ENCODE measurements around the gene METTL1.

Gene METTL1

DNA sequence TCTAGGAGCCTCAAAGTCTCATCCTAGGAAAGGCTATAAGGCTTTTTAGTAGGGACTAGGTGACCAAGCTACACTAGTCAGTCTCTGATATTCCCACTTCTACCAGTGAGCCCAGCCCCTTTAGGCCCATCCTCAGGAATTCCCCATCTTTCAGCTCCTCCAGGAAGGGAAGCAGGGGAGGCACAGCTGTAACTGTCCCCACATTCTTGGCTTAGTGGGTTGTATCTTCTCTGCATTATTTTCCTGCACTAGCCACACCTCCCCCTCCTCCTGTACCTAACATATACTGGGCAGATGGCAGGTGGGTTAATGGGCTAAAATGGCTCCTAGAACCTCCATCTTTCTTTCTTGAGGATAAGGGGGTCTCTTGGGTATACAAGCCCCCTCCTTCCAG, 4.6 kb downstream of the METTL1 start:
- peak in 2 of 3 donors; percentile 61 to 66 for DNase-seq

DNA sequence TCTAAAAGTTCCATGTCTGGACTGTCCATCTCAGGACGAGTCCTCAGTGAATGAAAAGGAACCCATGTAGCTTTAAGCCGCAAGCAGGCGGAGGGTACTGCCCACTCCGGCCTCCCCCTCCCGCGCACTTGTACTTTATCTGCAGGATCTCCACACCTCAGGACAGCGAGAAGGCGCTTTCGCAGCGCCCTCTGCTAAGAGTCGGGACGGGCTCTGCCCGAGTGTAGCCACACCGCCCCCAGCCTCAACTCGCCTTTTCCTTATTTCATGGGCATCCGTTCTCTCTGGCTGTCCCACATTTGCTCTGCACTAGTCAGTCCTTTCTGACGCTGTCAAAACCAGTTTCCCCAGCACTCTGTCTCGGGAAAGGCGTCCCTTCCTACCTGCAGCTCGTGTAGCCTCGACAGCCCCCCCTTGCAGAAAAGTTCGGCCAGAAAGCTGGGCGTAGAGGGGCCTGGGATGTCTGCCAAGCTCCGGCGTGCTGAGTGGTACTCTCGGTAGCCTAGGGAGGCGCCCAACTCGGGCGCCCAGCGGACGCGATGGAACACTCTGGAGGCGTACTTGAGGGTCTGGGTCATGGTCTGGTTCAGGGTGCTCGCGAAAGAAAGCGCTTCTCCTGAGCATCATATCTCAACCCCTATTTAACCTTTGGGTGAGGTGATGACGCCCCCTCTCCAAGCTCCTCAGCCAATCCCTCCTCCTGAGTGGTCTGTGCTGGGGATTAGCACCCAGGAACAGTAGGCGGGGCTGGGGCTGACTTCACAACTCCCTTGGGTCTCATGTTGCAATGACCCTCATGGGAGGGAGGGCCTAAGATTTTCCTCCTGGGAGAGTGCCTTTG, 5.2 kb downstream of the METTL1 start, which contains the start of gene CYP27B1:
Gene CYP27B1 (minus strand): TSS at position 615 of the 841 bp plus-strand sequence. CDS start 37 bp downstream, at position 578.
- DNase-seq = peak in 1 of 3 donors; percentile 65

DNA sequence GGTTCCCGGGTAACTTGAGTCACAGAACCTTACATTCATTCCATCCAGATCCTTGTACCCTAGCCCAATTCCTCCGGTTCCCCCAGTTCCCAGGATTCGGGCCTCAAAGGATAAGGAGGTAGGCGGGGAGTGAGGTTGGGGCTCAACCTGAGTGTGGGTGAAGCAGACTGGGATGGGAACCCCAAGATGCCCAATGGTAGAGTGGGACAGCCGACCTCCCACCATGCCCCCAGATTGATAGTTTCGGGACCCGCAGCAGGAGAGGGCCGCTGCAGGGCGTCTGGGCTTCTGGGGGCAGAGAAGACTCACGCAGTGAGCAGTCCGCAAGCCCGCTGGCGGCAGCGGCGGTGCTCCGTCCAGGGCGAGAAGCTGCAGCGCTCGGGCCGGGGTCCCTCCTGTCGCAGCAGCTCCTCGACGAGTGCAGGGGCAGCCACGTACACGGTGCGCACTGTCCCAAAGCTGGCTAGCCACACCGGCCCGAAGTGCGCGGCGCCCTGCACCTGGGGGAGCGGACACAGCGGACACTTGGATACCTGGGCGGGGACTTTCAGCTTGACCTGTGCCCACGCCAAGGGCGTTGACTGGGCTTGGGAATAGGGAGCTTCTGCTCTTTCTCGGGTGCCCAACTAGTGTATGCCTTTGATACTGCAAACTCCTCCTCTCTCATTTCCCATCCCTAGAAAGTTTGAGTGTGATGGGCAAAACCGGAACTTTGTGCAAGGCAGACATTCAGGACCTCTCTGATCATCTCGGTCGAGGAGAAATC, 6.0 kb downstream of the METTL1 start:
- DNase-seq = peak in 1 of 3 donors; percentile 43

DNA sequence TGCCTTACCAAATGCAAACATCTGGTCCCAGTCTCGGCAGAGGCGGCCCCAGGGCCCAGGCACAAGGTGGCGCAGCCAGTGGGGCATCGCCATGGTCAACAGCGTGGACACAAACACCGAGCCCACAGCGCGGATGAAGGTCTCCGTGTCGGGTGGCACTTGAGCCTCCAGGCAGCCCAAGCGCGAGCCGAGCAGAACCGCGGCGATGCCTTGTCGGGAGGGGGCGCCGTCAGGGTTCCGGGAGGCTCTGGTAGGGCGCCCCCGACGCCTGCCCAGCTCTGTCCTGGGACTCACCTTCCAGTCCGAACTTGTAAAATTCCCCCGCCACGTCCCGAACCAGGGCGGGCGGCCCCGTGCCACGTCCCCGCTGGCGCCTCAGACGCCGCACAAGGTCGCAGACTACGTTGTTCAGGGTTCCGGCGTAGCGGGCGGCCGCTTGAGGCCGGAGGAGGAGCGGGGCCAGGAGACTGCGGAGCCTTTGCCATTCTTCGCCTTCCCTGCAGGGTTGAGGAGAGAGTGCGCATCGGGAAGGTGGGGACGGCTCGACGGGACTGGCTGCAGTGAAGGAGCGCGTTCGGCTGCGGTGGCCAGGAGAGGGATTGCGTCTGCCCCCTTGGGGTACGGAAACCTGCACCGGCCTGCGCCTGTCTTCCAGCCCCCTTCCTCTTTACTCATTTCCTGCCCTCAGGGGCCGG, 6.8 kb downstream of the METTL1 start:
- peak; percentile 58 to 84 (median 60) for DNase-seq

DNA sequence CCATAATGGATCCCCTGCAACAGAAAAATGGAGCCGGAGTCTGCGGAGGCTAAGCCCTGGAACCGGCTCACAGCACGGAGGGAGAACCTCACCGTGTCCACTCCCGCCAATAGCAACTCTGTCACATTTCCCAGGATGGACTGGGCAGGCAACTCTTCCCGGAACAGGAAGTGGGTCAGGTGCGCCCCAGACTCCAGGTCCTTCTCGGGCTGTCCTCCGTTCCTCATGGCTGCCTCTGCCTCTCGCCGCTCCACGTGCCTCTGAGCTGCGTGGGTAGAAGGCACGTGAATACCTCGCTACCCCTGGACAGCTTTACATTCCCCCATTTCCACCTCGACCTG, 7.3 kb downstream of the METTL1 start:
- no peak for DNase-seq

DNA sequence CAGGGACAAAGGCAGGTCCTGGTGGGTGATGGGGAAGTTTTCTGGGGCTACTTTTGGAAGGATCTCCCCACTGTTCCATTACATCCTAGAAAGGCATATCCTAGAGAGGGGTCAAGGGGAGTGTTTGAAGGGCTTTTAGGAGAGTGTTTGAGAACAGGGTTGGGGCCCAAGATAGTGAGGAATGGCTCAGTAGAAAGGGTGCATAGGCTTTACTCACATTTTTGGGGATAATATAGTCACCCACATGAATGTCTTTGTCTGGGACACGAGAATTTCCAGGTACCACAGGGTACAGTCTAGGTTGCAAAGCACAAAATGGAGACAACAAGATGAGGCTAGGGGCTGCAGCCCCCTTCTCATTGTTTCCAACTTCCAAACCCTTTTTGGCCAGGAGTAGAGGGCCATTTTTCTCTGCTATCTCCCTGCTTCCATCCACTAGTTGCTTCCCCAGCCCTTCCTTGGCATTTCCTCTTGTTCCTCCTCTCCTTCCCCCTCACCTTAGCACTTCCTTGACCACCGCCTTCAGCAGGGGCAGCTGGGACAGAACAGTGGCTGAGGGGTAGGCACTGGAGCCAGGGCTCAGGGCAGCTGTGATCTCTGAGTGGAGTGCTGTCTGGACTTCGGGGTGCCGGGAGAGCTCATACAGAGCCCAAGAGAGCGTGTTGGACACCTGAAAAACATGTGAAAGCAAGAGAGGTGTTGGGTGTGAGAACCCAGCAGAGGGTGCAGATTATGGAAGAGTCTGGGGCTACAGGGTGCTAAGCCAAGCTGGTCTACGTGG, 7.8 kb downstream of the METTL1 start:
- no peak for DNase-seq

DNA sequence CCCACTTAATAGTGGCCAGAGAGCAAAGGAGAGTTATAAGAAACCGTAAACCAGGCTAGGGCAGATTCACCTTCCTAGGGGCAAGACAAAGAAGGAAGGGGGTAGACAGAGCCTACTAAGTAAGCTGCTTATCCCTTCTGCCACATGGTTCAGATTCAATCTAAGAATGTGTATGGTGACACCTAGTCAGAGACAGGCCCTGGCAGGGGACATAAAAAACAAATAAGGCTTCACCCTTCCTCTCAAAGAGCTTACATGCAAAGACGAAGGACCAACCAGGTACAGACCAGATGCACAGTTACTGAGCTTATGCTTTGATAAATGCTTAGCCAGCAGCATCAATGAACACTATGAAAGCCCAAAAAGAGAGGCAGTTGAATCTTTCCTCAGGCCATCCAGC, 9.4 kb downstream of the METTL1 start:
- no peak for DNase-seq

DNA sequence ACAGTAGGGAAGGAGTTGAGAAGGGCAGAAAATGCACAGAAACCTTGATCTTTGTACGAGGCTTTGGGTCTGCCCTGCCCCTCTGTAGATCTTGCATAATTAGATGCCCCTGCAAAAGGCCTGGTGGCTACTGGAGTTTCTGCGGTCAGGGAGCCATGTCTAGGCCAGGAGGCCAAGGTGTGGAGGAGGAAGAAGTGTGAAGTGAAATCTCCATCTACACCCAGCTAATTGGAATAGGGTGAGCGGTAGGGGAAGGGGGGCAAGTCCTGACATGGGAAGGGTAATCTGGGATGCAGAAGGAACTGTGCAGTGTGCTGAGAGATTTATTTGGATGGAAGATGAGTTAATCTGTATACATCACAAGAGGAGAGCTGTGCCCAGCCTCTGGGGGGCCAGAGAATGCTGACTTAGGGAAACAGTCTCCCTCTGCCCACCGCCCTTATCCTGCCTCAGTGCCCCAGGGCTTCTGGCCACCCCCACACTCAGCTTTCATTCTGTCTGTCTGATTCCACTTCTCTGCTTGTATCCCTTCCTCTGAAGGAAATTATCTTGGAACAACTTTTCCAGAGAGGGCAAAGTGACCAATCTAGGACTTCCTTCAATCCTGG, 10.4 kb downstream of the METTL1 start:
- DNase-seq = no peak

DNA sequence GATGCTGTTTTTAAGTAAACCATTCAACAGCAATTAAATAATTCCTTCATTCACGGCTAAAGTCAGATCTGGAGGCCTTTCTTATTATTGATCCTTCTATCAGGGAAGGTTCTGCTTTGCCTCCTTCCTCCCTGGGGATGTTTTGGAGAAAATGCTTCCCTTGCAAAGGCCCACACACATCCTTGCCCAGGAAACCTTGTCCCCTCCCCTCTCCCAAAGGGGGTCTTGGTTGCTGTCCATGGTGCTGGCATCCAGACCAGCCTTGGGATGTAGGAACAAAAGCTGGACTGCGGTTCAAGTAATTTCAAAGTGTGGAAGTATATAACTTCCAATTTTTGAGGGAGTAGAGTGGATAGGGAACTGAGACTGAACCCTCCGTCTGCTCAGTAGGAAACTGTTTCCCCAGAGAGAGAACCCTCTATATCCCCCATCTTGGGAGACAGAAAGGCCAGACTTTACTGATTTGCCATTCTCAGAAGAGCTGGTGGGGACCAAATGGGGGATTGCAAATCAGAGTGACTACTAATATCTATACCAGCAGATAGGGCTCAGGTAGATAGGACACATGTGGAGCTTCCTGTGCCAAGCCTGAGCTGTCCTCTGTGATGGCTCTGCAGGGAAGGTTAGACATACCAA, 11.4 kb downstream of the METTL1 start:
- no peak for DNase-seq

DNA sequence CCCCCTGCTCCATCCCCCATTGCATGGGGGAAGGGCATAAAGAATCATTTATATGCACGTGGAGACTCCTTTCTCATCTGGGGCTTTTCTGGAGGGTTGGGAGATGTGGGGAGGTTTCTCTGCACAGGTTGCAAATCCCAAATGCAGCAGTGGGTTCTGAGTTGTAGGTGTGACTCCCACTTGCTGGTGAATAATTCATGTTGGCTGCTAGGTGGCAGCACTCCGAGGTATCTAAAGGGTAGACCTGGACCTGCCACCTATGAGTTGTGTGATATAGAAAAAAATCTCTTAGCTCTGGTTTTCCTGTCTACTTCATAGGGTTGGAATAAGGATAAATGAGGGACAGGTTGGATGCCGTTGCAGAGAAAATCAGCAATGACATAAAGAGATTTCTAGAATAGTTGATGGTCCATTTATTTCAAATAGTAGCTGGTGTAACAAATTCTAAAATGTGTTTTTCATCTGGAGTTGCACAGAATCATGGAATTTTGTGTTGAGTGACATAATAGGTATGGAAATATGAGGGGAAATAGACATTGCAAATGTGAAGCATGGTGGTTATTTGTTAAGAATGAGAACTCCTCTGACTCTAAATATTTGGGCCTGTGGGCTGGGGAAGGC, 12.4 kb downstream of the METTL1 start:
- DNase-seq = peak in 1 of 3 donors; percentile 20

DNA sequence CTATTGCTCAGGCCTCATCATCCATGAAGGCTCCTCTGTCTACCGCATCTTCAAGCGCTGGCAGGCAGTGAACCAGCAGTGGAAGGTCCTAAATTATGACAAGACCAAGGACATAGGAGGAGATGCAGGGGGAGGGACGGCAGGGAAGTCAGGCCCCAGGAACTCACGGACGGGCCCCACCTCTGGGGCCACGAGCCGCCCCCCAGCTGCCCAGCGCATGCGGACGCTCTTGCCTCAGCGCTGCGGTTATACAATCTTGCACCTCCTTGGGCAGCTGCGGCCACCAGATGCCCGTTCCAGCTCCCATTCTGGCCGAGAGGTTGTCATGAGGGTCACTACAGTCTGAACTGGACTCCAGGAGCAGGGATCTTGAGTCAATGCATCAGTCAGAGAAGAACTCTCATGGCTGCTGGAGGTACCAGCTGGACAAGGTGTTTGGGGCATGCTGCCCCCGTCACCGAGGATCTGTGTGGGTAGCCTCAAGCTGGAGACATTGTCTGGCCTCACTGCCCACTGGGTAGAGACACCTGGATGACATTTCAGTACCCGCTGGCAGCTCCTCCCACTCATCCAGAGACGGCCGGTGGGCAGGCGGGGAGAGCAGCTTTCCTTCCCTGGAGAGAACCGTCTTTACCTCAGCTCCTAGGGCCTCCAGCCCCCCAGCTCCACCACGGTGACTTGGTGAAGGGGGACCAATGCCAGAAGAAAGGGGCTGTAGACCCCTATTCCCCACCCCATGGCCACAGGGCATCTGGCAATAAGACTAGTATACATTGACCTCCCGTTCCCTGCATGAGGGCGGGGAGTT, 13.1 kb downstream of the METTL1 start:
- DNase-seq = no peak

DNA sequence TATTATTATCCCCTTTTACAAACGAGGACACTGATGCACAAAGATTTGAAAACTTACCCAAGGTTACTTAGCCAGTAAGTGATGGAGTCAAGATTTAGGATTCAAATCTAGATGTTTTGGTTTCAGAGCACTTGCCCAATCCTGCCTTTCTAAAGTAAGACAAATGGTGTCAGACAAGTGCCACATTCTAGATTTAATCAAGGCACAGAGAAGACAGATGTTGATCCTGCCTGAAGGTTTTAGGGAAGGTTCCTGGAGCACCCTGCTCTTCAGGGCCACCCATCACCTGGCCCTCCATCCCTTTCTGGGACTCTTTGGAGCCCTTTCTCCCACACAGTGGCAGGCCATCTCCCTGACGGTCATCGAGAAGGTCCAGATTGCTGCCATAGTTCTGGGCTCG, 14.1 kb downstream of the METTL1 start:
- DNase-seq = no peak

DNA sequence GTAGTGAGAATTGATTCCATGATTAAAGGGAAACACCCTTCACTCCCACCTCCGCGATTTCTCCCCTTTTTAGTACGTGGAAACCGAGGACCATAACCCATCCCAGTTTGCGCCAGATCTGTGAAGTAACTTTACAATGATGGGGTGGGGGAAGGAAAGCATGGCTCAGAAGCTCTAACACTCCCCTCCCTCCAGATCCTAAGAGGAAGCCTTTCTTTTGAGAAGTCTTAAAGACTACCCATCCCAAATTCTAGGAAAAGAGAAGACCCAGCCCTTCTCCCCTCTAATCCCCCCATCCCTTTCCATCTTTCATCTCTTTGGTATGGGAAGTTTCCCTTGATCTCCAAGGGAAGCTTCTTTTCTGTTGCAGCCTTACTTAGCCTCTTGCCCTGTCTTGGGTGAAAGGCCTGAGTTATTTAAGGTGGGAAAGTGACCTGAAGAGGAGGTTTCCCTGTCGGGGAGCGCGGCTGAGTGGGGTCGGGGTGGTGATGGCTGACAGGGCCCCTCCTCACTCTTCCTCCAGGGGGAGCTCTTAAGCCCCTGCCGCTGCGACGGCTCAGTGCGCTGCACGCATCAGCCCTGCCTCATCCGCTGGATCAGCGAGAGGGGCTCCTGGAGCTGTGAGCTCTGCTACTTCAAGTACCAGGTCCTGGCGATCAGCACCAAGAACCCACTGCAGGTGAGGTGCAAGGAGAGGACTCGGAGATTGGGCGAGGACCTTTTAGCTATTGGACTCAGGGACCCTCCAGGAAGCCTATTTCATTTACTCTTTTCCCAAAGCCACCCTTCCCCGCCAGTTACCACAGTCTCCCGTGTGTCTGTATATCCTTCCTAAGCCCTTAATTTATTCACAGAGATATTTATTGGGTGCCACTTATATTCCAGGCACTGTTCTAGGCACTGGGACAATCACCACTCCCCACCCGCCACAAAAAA, 15.2 kb downstream of the METTL1 start:
- peak; percentile 73 to 86 (median 80) for DNase-seq

DNA sequence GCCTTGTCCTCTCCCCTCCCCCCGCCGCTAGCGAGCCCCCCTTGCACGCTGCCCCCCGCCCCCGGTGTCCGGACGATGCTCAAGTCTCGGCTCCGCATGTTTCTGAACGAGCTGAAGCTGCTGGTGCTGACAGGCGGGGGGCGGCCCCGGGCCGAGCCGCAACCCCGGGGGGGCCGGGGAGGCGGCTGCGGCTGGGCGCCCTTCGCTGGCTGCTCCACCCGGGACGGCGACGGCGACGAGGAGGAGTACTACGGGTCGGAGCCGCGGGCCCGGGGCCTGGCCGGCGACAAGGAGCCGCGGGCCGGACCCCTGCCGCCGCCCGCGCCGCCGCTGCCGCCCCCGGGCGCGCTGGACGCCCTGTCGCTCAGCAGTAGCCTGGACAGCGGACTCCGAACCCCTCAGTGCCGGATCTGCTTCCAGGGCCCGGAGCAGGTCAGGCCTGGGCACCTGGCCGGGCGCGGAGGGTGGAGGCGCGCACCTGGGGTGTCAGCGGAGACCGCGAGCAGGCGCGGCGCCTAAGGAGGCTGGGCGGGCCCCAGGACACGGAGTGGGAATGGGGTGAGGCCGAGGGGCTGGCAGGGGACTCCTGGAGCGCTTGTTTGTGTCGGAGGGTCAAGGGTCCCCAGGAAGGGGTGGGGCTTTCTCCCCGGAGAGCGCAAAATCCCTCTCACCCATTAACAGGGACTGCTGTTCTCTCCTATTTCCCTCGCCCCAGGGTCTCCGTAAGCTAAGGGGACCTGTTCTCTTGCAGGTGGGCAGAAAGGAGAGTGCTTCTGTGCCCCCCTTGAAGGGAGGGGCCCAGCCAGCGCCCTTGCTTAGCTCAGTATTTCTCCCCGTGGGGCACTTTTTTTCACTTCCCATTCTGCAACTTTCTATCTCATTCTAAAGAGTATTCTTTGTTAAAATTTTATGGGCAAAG, 16.2 kb downstream of the METTL1 start:
- DNase-seq = peak in 1 of 3 donors; percentile 53

DNA sequence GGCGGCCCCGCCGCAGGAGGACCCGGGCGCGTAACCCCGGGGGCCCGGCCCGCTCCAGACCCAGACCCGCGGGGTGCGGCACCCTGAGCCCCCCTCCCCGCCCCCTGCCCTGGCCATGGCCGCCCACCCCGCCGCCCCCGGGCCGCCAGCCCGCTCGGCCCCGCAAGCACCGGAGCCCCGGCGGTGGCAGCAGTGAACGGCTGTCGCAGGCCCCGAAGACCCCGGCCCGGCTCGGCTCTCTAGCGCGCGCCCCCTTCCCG, 16.8 kb downstream of the METTL1 start:
- DNase-seq = no peak

DNA sequence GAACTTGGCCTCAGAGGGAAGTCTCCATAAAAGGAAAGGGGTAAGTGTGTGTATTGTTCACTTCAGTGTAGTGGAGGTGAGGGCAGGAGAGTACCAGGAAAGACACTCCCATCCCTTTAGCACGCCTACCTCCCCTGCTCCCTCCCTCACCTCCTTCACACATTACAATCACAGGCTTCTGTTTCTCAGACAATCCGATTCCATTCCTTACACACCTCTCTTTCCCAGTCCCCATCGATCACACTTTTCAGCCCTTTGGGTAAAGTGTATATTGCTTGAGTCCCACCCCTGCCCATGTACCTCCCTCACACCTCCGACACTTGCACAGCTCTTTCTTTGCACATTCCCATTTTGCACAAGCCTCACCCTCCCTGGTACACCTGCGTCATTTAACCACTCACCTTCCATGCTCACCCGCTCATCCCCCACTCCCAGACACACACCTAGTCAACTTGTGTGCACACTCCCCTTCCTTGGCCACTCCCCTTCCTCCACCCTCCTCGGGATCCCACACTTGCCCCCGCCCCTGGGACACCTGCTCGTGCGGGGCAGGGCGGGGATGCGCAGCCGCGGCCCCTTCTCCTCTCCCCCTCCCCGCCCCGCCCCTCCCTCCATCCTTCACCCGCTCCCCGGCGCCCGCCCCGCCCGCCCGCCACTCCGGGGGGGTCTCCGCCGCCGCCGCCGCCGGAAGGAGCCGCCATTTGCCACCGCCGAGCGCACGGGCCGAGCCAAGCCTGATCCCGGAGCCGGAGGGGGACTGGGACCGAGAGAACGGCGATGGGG, 17.3 kb downstream of the METTL1 start, which contains the start of gene MARCHF9:
Gene MARCHF9 (plus strand): TSS at position 693 of the 783 bp plus-strand sequence. CDS start 426 bp downstream, outside the sequence.
- DNase-seq = peak in 1 of 3 donors; percentile 60

DNA sequence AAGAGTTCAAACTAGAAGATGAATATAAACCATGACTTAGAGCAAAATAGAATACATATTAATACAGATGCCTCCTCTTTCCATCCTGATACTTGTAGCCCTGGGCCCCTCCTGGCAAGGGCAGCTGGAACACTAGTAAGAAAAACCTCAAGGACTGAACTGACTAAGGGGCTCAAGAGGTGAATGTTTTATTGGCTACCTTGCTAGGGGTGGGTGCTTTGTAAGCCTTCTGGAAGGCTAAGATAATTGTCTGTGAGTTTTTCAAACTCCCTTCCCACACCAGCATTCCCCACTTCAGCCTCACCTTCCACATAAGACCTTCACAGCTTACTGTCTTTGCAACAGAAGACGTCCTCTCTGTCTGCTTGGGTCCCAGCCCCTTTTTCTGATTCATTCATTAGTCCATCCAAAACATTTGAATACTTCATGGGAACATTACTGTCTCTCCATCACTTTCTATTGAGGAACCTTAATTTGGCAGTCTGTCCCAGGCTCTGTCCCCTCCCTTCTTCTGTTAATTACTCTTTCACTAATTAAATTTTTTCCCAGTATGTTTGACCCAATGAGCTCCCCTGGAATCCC, 18.1 kb downstream of the METTL1 start:
- DNase-seq = no peak
